A549 (cell line): ENCODE results near the gene GRK6.

Experiments used
- CHD2 ChIP-seq: fragments of 150-350 bp; IDR thresholded peaks from 2 replicates; pipeline ENCODE4 v1.6.1; 2014; ENCODE audit warnings: low read length; ENCODE audit not compliant: partially characterized antibody
- CTCF ChIP-seq: fragments of >200 bp; sonication (Bioruptor Twin); formaldehyde crosslinking; IDR thresholded peaks from 3 replicates; pipeline ENCODE4 v1.5.1; 2016
- NFE2L2 ChIP-seq: fragments of 150-350 bp; conservative IDR thresholded peaks from 2 replicates; pipeline ENCODE4 v1.6.1; 2014; ENCODE audit warnings: low read length
- RCOR1 ChIP-seq: fragments of 150-350 bp; IDR thresholded peaks from 2 replicates; pipeline ENCODE4 v1.6.1; 2014; ENCODE audit warnings: antibody characterized with exemption, low read length, low read depth
- REST ChIP-seq: fragments of 200-600 bp; sonication (generic); IDR thresholded peaks from 2 replicates; pipeline ENCODE4 v1.6.1; 2016; ENCODE audit warnings: antibody characterized with exemption, mild to moderate bottlenecking, moderate library complexity
- RFX5 ChIP-seq: fragments of 450-650 bp; IDR thresholded peaks from 2 replicates; pipeline ENCODE4 v1.7.1; 2014; ENCODE audit warnings: antibody characterized with exemption, mild to moderate bottlenecking, moderate library complexity
- ZSCAN20 ChIP-seq: fragments of 250-450 bp; sonication (Bioruptor Pico); IDR thresholded peaks from 2 replicates; pipeline ENCODE4 v1.8.0; 2022; ENCODE audit warnings: mild to moderate bottlenecking, moderate library complexity

GRCh38 chr5:177444106-177445051, 17.9 kb downstream of the GRK6 start:
- TF ChIP-seq ZSCAN20 (CRISPR knock-in tag) (no peak), RFX5 (no peak), RCOR1 (no peak), CHD2 (no peak), CTCF (no peak), REST (no peak), NFE2L2 (no peak)
